HTERT RPE-1 (cell line): ENCODE measurements around the gene MED8.

ENCODE experiments used
- in situ Hi-C: fragments of 300-500 bp; cut with MboI; formaldehyde crosslinking; loops from 4 replicates; pipeline ENCODE4 v1.14.3; 2020; ENCODE audit warnings: low sequenced_read_pairs

Gene MED8

GRCh38 chr1:43360616-43361015 is 29.0 kb downstream of the MED8 start:
- in situ Hi-C loops, result no loop called here

DNA sequence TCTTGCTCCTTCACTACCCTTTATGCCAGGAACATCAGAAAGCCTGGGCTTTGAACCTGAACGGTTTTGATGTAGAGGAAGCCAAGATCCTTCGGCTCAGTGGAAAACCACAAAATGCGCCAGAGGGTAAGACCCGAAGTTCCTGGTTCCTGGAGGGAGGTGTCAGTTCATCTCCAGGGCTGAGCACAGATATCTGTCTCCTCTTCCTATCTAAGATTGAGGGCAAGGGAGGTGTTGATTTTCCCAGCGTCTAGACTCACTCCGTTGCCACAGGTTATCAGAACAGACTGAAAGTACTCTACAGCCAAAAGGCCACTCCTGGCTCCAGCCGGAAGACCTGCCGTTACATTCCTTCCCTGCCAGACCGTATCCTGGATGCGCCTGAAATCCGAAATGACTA is 29.9 kb downstream of the MED8 start:
- in situ Hi-C loops, result no loop called here

DNA sequence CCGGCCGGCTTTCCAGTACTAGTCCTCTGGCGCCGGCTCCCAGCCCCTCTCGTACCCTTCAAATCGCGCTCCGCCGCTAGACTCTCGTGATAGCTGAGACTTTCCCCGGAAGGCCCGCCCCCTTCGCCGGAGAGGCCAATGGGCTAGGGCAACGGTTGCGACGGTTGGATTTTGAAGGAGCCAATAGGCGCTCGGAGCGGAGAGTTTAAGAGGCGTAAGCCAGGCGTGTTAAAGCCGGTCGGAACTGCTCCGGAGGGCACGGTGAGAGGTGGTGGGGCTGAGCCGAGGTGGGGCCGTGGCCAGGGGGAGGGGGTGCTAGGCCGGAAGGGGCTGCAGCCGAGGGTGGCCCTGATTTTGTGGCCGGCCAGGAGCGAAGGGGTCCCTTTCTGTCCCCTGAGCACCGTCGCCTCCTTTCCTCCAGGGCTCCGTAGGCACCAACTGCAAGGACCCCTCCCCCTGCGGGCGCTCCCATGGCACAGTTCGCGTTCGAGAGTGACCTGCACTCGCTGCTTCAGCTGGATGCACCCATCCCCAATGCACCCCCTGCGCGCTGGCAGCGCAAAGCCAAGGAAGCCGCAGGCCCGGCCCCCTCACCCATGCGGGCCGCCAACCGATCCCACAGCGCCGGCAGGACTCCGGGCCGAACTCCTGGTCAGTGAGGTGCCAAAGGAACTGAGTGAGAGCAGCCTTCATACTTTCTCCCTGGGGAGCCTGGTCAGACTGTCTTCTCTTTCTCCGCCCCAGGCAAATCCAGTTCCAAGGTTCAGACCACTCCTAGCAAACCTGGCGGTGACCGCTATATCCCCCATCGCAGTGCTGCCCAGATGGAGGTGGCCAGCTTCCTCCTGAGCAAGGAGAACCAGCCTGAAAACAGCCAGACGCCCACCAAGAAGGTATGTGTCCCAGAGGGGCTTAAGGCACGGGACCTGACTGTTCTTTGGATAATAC is 30.6 kb downstream of the MED8 start, which contains the start of gene CDC20:
Gene CDC20, plus strand, starts transcription at position 236 of the 948 bp plus-strand sequence. Its CDS starts 235 bp downstream, at position 471.
- in situ Hi-C loops, result no loop called here

DNA sequence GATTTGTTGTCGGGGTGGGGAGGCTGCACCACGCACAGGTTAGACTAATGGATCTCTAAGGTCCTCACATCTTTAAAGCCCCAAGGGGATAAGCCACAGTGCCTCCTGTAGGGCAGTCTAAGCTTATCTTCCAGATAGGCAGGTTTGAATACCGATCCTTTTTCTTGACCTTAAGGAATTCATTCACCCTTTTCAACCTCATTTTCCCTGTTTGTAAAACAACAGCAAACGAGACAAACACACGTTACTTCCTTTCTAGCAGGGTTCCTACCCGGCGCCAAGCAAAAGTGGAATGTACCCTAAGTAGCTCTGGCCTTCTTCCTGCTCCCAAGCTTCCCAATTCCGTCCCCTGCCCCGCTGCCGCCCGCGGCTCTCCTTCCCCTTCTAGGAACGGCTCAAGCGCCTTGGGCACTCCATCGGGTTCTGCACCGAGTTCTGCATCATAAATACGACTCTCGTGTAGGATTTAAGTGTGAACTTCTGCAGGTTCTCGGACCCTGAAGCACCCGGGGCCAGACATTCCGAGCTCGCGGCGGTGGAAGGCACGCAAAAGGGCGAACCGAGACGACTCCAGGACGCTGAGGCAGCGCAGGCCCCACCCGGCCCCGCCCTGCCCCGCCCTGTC is 31.4 kb downstream of the MED8 start:
- in situ Hi-C loops, result no loop called here

DNA sequence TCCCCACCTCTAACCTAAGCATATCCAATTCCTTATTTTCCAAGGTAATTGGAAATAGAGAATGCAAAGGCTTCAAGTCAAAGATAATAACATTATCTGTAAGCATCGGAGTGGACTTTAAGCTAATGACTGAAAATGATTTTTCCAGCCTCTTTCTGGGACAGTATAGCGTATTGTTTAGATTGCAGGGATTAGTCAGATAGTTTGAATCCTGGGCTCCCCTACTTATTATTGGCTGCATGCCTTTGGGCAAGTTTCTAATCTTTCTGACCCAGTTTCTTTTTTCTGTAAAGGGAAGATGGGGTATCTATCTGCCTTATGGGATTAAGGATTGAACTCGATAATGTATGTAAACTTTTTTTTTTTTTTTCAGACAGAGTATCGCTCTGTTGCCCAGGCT is 32.3 kb downstream of the MED8 start:
- in situ Hi-C loops, result no loop called here

- in situ Hi-C loops, result no loop called here
Observed at GRCh38 chr1:43354936-43355335, 34.7 kb downstream of the MED8 start.

- in situ Hi-C loops, result no loop called here
Observed at GRCh38 chr1:43354471-43354870, 35.1 kb downstream of the MED8 start.

DNA sequence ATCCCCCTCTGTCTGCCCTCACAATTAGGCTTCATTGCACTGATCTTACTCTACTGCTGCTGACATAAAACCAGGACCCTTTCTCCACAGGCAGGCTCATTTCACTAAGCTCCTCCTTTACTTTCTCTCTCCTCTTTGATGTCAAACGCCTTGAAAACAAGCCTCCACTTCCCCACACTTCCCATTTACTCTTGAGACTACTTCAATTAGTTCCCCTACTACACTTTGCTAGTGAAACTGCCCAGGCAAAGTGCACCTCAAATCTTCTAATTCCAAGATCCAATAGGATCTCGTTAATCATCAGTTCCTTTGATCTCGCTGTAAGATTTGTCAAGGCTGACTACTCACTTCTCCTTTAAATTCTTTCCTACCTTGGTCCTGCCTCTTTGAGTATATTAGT is 36.7 kb downstream of the MED8 start:
- in situ Hi-C loops, result no loop called here

DNA sequence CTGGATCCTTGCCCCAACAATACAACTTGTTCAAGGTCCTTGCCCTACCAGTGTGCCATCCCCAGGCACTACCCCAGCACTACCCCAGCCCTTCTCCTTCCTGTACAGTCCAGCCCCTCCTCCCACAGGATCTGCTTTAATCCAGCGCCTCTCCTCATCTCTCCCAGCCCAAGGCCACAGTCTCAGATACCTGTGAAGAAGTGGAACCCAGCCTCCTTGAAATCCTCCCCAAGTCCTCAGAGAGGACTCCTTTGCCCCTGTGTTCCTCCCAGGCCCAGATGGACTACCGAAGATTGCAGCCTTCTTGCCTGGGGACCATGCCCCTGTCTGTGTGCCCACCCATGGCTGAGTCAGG is 37.3 kb downstream of the MED8 start:
- in situ Hi-C loops, result no loop called here

- in situ Hi-C loops, result no loop called here
Observed at GRCh38 chr1:43351421-43352350, 37.9 kb downstream of the MED8 start.

DNA sequence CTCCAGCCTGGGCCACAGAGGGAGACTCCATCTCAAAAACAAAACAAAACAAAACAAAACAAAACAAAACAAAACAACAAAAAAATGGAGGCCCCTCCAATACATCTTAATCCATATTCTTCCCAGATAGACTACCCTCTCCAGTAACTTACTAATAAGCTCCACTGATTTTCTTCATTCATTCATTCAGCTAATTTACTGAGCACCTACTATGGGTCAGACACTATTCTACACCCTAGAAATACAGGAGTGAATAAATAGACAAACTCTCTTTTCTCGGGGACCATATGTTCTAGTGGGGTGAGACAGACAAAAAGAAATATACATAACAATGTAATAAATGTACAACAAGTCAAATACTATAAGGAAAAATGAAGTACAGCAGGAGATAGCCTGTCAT is 38.6 kb downstream of the MED8 start:
- in situ Hi-C loops, result no loop called here

DNA sequence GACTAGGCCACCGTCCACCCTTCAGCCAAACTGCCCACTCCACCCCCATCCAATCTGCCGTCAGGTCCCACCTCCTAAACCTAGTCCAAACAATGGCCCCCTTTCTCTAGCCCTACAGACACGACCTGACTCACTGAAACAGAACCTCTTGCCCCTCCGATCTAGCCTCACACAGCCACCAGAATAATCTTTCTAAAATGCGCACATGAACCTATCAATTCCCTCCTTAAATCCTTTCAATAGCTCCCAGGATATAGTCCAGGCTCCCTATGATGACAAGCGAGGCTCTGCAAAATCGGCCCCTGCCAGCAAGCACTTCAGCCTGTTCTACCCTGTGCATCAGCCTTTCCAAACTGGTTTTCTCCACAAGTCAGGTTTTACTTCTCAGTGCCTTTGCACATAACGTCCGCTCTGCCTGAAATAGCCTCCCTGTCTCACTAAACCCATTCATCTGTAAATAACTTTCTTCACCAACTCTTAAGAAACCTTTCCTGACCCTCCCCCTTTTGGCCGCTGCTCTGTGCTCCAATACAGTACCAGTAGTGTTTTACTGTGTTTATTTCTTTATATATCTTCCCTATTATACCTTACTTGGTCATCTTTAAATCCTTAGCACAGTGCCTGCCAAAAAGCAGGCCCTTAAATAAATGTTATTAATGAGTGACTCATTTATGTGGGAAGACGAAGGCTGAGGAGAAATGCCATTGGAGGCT is 39.9 kb downstream of the MED8 start:
- in situ Hi-C loops, result no loop called here

- in situ Hi-C loops, result no loop called here
Observed at GRCh38 chr1:43348809-43349593, 40.6 kb downstream of the MED8 start.

GRCh38 chr1:43348343-43348808 is 41.2 kb downstream of the MED8 start:
- in situ Hi-C loops, result no loop called here

DNA sequence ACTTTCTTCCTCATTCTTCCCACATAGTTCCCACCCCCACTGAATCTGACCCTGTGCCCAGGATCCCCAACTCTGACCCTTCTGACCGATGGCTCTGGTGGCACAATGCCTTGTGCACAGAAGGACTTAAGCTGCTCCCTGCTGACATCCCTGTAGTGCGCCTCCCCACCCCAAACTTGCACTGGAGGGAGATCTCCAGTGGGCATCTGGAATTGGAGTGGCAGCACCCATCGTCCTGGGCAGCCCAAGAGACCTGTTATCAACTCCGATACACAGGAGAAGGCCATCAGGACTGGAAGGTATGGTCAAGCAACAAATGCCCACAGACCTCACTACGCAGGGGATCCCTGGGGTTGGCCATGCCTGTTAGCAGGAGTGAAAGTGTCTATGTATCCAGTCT is 43.0 kb downstream of the MED8 start:
- in situ Hi-C loops, result no loop called here

GRCh38 chr1:43345120-43345519 is 44.5 kb downstream of the MED8 start:
- in situ Hi-C loops, result no loop called here

GRCh38 chr1:43344267-43344850 is 45.2 kb downstream of the MED8 start:
- in situ Hi-C loops, result no loop called here

GRCh38 chr1:43340559-43340958 is 49.0 kb downstream of the MED8 start:
- in situ Hi-C loops, result no loop called here

DNA sequence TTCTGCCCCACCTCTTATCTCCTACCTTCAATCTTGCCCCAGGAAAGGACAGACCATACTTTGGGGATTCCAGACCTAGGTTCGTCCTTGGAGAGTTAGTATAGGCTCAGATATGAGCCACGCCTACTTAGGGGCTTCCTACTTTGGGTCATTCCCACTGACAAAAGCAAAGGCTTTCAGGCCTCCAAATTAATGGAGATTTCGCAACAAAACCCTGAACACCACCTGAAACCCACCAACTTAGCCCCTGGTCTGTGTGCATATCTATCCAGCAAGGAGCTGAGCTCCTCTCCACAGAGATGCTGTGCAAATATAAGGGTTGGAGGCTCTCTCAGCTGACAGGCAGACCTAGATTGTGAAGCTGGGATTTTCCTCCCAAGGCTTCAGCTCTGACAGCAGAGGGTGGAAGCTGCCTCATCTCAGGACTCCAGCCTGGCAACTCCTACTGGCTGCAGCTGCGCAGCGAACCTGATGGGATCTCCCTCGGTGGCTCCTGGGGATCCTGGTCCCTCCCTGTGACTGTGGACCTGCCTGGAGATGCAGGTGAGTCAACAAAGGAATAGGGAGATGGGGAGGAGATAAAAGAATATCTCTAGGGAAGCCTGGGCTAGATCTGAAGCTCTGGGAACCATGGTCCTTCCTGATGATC is 49.9 kb downstream of the MED8 start:
- in situ Hi-C loops, result no loop called here
